Neural cell (in vitro differentiated cells): ENCODE measurements around the gene MSGN1.

Source experiments
- CTCF ChIP-seq: fragments of 450-650 bp; IDR thresholded peaks from 2 replicates; pipeline ENCODE4 v1.5.1; 2014; ENCODE audit warnings: antibody characterized with exemption, mild to moderate bottlenecking, moderate library complexity; ENCODE audit not compliant: poor library complexity, severe bottlenecking
- EZH2 ChIP-seq: fragments of 200-600, 300-800 bp; shearing (Covaris generic), sonication (generic); IDR thresholded peaks from 2 replicates; pipeline ENCODE4 v1.6.1; 2014; ENCODE audit warnings: antibody characterized with exemption, low read length, borderline replicate concordance, mild to moderate bottlenecking; ENCODE audit not compliant: insufficient read depth, poor library complexity, severe bottlenecking
- SMC3 ChIP-seq: fragments of 450-650 bp; conservative IDR thresholded peaks from 2 replicates; pipeline ENCODE4 v1.6.1; 2014; ENCODE audit warnings: antibody characterized with exemption, mild to moderate bottlenecking, moderate library complexity; ENCODE audit not compliant: poor library complexity

- TF ChIP-seq CTCF (no peak), EZH2 (no peak), SMC3 (no peak)
Observed at GRCh38 chr2:17858064-17858463, 41.8 kb downstream of the MSGN1 start.
